ENCODE results near the gene GRIA3.

DNA sequence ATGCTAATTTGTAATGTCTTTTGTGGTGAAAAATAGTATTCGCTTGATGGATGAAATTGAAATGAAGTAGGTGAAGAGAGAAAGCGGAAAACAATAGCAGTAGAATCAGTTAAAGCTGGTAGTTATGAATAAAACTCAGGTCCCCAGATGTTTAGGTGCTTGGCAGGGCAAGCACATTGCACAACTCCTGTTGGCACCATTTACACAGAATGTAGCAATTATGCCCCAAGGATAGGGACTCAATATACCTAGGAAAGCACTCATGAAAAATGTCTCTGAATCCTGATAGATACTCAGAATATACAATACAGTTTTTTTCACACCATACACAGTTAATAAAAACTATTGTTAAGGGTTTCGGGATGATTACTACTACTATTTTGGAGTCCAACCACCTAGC is 26.5 kb upstream of the GRIA3 start:
- no peak for TF ChIP-seq CTCF (IDR thresholded peaks at IDR 0.05)
- no peak for TF ChIP-seq EZH2phosphoT487 (IDR thresholded peaks at IDR 0.05)
- TF ChIP-seq EZH2 (IDR thresholded peaks at IDR 0.05) = no peak

All from neural progenitor cell (in vitro differentiated cells).